ENCODE measurements around the gene SMIM35.

DNA sequence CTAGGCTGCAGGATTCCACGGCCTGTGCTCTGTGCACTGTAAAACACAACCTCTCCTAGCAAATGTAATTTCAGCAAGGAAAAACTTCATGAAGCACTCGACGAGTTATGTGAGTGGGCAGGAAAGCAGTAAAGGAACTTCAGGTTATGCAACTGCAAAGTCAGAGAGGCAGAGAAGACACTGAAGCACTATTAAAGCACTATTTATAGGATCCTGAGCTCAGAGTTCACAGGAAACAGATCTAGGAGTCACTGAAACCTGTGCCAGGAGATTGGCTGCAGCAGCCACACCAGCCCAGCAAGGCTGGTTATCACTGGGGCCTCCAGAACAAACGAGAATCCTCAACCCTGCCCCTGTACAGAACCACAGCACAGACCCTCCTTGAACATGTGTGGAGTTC, 2.5 kb downstream of the SMIM35 start:
- TF ChIP-seq, protein P1, sequence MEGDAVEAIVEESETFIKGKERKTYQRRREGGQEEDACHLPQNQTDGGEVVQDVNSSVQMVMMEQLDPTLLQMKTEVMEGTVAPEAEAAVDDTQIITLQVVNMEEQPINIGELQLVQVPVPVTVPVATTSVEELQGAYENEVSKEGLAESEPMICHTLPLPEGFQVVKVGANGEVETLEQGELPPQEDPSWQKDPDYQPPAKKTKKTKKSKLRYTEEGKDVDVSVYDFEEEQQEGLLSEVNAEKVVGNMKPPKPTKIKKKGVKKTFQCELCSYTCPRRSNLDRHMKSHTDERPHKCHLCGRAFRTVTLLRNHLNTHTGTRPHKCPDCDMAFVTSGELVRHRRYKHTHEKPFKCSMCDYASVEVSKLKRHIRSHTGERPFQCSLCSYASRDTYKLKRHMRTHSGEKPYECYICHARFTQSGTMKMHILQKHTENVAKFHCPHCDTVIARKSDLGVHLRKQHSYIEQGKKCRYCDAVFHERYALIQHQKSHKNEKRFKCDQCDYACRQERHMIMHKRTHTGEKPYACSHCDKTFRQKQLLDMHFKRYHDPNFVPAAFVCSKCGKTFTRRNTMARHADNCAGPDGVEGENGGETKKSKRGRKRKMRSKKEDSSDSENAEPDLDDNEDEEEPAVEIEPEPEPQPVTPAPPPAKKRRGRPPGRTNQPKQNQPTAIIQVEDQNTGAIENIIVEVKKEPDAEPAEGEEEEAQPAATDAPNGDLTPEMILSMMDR (IDR thresholded peaks at IDR 0.05) = no peak
- TF ChIP-seq POLR2AphosphoS5 (IDR thresholded peaks at IDR 0.05) = no peak
- TF ChIP-seq POLR2A (IDR thresholded peaks at IDR 0.05) = no peak

Data from breast epithelium (tissue), 3 donors.